DMS153 treated with DMSO at 0.1 percent for 48 hours (cell line): Measurements from ENCODE around the gene CCDC188.

Source experiments
- DNase-seq: peaks from one replicate; lab custom pipeline; 2025; ENCODE audit not compliant: unreplicated experiment; lab: John Stamatoyannopoulos, UW

Gene CCDC188

GRCh38 chr22:20108757-20109230, 42.1 kb downstream of the CCDC188 start:
- no peak for DNase-seq

GRCh38 chr22:20107951-20108756, 42.7 kb downstream of the CCDC188 start:
- DNase-seq, result no peak

GRCh38 chr22:20107471-20107901, 43.4 kb downstream of the CCDC188 start:
- no peak for DNase-seq

DNA sequence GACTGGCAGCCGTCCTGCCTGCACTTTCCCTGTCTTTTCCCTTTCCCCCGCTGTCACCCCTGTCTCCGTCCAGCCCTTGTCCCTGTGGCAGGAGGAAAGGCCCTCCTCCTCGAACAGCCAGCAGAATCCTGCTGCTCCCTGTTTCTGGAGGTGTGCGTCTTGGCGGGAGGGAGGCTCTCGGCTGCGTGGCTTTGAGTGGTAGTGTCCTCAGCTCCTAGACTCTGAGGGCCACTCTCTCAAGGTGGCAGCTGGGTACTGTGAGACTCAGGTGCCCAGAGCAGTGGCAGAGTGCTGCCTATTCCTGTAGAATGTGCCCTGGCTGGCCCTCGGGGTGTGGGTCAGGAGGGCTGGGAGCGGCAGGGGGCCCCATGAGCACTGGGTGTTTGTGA, 44.0 kb downstream of the CCDC188 start:
- DNase-seq, result no peak

DNA sequence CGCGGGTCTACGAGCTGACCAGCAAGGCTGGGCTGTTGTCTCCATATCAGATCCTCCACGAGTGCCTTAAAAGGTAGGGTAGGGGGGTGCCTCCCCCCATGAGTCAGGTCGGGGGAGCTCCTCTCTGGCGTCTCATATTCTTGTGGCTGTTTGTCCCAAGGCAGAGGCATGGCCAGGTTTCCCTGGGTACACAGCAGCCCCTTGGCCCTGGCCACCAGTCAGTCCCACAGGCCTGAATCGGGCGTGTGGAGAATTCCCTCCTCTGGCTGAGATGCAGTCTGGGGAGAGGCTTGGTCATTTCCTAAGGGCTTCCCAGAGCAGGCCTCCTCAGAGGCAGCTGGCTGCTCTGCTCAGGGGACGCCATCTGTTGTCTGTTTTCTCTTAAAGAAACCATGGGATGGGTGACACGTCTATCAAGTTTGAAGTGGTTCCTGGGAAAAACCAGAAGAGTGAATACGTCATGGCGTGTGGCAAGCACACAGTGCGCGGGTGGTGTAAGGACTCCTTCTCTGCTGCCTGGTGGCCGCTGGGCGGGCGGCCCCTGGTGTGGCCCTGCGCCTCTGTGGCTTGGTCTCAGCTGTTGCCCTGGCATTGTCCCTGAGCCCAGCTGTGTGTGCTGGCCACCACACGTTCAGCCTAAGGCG, 44.5 kb downstream of the CCDC188 start:
- DNase-seq, result no peak

GRCh38 chr22:20105456-20106204, 45.2 kb downstream of the CCDC188 start:
- no peak for DNase-seq

GRCh38 chr22:20102203-20102780, 48.6 kb downstream of the CCDC188 start:
- no peak for DNase-seq

DNA sequence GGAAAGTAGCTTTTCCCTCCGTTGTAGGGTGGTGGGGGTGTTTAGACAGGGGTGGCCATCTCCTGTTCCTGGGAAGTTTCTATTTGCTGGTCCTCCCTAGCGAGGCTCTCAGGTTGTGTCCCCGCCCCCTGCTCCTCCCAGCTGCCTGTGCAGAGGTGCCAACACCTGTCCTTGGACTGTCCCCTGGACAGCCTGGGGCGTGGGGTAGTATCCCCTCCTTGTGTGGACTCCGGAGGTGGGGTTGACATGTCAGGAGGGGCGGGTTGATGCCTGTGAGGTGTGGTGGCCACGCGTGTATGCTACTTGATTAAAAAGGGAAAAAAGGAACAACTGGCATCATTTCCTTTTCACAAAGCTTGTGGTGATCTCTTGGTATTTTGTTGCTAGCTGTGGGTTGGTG, 49.2 kb downstream of the CCDC188 start:
- no peak for DNase-seq

- DNase-seq, result no peak
Measured at GRCh38 chr22:20099099-20099711, 51.6 kb downstream of the CCDC188 start.
